GM19035 (cell line): ENCODE results near the gene CUL3.

Experiments used
- ATAC-seq: cut with Tn5 transposase; IDR thresholded peaks from one replicate; pipeline ENCODE4 v1.9.1; 2021; ENCODE audit not compliant: unreplicated experiment

The CUL3 gene

DNA sequence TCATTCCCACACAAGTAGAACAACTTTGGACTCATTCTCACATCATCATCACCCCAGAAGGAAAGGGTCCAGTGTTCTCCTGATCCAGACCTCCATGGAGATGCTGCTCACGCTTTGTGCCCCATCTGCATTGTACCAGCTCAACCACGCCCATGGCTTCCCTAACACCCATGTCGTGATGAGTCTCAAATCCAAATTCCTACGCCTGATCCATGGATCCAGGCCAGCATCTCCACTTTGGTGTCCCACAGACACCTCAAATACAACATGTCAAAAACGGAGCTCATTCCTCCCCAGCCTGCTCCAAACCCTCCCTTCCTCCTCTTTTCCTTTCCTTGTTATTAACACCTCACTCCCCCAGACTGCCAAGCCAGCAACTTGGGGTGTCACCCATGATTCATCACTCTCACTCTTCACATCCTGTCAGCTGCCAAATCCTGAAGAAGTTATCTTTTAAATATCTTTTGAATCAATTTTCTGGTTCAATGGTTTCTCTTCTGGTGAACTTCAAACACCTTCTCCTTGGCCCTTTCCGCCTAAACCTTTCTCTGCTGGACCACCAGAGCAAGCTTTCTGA lies 153.1 kb downstream of the CUL3 start:
- ATAC-seq = no peak

DNA sequence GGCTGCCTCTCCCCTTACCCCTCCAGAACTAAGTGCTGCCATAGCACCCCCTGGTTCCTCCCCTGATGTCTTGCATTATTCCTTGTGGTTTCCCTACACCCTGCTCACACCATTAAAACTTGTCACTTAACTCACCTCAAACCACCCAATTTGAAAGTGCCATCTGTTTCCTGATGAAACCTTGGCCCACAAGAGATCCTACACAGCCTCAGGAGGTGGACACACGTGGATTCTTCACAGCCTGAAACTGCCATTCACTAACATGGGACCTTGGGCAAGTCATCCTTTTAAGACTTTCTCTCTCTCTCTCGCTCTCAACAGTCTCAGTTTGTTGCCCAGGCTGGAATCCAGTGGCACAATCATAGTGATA lies 155.7 kb downstream of the CUL3 start:
- no peak for ATAC-seq

DNA sequence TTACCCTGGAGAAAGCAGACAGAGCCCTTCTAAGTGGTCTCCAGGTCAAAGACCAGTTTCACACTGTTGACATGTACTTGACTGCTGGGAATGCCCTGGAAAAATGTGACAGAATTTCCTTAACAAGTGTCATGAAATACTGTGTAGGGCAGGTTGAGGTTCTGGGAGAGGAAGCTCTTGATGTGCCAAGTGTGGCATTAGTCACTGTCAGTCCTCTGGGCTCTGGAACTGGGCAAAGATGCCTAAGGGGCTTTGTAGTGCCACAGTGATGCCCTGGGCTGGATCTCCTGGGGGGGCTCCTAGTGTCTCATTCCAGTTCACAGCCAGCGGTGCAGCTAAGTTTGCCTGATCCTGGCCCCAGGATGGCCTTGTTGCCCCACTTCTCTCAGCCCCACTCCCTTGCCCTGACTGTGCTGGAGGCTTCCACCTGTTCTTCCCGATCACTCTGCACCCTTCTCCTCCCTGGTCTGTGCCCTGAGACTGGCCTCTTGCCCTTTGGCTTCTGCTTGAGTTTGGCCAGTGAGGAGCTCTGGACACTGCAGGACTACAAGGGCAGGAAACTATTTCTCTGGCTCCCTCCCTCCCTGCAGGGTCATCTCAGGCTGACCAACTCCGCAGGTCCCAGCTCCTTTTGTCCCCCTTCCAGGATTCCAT lies 156.2 kb downstream of the CUL3 start:
- no peak for ATAC-seq

DNA sequence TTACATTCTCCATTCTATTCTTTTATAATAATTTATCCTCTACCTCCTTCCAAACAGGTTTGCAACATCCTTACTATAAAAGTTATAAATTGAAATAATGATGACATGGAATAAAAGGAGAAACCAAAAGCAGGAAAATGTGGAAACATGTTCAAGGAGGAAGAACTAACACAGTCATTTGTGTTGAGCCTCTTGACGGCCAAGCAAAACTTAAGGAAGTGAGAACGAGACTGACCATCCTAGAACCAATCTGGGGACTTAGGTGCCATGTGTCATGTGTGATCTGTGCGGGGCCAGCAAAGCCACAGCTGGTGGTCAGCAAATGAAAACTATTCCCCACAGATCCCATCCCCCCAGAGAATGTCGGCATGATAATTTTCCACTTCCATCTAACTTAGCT lies 157.7 kb downstream of the CUL3 start:
- ATAC-seq = no peak

DNA sequence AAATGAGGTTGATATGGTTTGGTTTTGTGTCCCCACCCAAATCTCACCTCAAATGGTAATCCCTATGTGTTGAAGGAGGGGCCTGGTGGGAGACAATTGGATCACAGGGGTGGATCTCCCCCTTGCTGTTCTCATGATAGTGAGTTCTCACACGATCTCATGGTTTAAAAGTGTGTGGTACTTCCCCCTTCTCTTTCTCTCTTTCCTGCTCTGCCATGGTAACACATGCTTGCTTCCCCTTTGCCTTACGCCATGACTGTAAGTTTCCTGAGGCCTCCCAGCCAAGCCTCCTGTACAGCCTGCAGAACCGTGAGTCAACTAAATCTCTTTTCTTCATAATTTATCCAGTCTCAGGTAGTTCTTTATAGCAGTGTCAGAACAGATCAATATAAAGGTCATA lies 158.5 kb downstream of the CUL3 start:
- no peak for ATAC-seq

DNA sequence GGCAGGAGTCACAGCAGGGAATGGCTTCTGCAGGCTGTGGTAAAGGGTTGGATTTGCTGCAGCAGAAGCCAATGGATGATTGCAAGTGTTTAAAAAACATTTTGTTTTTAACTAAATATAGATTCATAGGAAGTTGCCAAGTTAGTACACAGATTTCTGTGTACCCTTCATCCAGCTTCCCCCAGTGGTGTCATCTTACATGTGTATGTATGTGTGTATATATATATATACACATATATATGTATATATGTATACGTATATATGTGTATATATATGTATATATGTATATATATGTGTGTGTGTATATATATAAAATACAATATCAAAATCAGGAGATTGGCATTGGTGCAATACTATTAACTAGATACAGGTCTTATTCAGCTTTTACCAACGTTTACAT lies 164.1 kb downstream of the CUL3 start:
- ATAC-seq = no peak
